Right forelimb (tissue), 1 donor: ENCODE measurements around the gene WWOX.

Experiments used
- DNase-seq: peaks from one replicate; pipeline ENCODE4 v3.0.0-alpha.2; 2018

WWOX gene

GRCh38 chr16:78552106-78552675 lies 452.7 kb downstream of the WWOX start:
- no peak for DNase-seq

- no peak for DNase-seq
These were observed 453.3 kb downstream of the WWOX start for GRCh38 chr16:78552716-78553115.

- DNase-seq, result no peak
These were observed 454.0 kb downstream of the WWOX start for GRCh38 chr16:78553268-78554039.

DNA sequence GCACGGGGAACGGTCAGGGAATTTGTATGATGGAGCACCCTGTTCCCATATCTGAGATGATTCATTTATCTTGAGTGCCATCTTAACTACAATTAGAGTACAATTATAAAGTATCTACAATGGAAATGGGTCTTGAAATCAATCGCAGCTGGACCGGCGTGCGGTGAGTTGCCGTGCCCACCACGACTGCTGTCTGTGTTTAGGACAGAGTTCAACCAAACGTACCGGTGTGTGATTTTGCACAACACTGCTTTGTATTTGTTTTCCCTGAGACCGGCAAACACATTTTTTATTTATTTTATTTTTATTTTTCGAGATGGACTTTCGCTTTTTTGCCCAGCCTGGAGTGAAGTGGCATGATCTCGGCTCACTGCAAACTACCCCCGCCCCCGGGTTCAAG lies 457.0 kb downstream of the WWOX start:
- no peak for DNase-seq

DNA sequence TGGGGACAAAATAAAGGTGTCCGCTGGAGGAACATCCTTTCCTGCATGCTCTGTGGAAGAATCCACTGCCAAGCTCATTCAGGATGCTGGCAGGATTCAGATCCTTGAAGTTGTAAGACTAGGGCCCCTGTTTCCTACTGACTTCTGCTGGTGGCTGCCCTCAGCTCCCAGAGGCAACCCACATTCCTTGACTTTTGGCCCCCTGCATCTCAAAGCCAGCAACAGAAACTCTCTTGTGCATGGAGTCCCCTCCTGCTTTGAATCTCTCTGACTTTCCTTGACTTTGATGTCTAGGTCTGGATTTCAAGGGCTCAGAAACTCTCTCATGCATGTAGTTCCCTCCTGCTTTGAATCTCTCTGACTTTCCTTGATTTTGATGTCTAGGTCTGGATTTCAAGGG lies 461.5 kb downstream of the WWOX start:
- DNase-seq, result no peak

DNA sequence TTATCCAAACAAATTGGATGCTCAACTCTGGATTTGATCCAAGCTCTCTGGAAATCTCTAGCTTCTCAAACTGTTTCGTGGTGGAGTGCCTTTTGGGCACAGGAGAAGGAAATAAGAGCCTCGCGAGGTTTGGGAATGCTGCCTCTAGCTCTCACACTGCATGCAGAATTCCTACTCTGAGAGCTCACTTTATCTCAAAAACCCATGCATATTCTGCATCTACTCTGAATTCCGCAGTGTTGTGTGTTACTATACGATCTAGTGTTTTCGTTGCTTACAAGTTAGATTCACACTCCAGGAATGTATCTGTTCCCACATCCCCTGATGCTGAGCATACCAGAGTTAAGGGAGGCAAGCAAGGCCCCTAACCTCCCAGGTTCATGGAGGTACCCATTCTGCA lies 462.7 kb downstream of the WWOX start:
- DNase-seq, result no peak

DNA sequence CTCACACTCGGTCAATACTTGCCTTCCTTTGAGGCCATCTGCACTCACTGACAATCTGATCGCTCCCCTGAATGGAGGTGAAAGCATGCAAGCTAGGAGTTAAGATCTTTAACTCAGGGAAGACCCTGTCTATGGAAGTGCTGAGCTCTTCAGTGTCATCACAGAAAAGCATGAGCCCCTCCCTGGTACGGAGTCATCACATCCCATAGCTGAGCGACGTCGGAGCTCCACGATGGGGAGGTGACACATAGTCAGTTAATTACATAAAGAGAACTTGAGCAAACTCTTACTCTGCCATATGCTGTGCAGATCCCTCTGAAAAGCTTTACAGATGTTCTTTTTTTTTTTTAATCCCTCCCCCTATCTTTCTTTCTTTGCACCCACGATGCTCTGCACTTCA lies 463.2 kb downstream of the WWOX start:
- DNase-seq, result no peak

GRCh38 chr16:78563905-78564304 lies 464.5 kb downstream of the WWOX start:
- DNase-seq, result no peak

- no peak for DNase-seq
These were observed 467.1 kb downstream of the WWOX start for GRCh38 chr16:78566397-78567073.

- DNase-seq, result no peak
These were observed 471.1 kb downstream of the WWOX start for GRCh38 chr16:78570399-78571141.

DNA sequence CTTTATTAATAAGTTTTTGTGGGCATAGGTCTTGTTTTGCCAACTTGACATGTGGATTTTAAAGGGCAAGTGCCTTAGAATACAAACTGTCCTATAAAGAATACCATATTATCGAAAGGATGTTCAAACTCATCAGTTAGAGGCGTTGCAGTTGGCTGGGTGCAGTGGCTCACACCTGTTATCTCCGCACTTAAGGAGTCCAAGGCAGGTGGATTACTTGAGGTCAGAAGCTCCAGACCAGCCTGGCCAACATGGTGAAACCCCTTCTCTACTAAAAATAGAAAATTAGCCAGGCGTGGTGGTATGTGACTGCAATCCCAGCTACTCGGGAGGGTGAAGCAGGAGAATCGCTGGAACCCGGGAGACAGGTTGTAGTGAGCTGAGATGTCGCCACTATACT lies 472.0 kb downstream of the WWOX start:
- no peak for DNase-seq

- no peak for DNase-seq
These were observed 472.5 kb downstream of the WWOX start for GRCh38 chr16:78571898-78572358.

DNA sequence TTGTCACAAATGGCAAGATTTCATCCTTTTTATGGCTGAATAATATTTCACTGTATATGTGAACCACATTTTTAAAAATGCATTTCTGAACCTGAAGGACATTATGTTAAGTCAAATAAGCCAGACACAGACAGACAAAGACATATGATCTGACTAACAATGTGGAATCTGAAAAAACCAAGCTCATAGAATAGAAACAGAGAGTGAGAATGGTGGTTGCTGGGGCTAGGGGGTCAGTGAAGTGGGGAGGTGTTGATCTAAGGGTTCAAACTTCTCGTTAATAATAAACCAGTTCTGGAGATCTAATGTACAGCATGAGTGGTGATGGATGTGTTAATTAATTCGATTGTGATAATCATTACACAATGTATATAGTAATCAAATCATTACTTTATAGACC lies 475.1 kb downstream of the WWOX start:
- DNase-seq, result no peak

DNA sequence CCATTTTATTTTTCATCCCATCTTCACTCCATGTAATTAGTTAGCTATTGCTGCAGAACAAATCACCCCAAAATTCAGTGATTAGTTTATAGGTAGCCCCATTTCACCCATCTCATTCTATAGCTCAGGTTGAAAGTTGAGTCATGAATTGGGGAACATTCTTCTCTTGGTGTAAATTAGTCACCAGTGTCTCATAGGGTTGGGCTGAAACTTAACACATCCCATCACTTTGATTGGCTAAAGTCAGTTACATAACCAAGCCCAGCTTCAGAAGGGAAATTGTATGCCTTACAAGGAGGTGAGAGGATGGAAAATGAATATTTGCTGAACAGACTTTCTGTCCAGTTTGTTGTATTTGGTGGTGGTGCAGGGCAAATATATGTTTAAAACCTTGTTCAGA lies 477.5 kb downstream of the WWOX start:
- DNase-seq, result no peak

- DNase-seq, result no peak
These were observed 478.2 kb downstream of the WWOX start for GRCh38 chr16:78577630-78578029.

DNA sequence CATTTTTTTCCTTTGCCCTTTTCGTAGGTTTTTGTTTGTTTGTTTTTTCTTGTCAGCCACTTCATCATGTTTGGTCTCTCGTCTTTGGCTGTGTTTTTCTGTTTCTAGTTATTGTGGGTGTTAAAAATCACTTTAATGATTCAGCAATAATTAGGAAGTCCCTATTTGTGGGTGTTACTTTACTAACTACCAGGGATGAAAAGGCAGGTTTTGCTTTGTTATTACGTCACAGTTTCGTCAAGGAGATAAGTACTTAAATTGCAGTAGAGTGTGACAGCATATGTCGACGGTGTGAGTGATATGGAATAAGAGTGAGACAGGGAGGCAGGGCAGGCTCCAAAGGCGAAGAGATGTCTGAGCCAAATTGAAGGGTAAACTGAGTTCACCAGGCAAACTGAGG lies 479.6 kb downstream of the WWOX start:
- DNase-seq, result no peak

- DNase-seq, result no peak
These were observed 484.0 kb downstream of the WWOX start for GRCh38 chr16:78583441-78583840.

DNA sequence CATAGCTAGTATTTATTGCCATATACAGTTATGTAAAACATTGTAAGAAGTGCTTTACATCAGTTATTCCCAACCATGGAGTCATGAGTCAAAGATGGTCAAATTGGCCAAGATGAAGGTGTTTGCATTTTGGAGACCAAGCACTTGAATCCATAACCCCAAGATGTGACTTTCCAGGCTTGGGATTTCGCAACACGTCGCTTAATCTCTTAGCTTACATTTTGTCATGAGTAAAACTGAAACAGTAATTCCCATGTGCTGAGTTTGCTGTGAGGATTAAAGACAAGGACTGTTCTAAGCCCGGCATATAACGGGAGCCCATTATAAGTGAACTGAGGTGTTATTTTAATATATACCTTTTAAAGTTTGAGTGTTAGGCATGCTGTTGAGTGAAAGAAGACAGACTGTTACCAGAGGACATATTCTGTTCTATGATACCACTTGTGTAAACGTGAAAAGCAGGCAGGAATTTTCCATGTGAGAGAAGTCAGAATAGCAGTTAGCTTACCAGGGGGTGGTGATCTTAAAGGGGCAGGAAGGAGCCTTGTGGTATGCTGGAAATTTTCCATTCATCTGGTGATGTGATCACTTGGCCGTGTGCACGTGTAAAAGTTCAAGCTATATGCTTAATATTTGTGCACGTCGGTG lies 484.9 kb downstream of the WWOX start:
- no peak for DNase-seq

- no peak for DNase-seq
These were observed 485.5 kb downstream of the WWOX start for GRCh38 chr16:78584991-78585390.

- DNase-seq, result no peak
These were observed 489.9 kb downstream of the WWOX start for GRCh38 chr16:78589331-78589730.

DNA sequence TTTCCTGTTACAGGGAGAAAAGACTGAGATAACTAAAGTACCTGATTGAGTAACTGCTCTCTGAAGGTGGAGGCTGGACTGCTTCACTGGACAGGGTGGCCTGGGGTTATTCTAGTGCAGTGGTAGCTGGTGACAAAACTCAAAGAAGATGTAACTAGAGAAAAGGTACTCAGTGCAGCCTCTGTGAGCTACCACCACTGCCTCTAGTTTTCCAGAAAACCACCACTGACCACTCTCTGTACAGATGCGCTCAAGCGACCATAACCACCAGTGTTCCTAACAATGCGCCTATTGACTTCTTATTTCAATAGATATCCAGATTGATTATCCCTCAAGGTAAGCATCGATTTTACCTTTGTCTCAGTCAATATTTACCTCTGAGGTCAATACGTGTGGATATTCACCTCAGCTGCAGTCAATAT lies 492.2 kb downstream of the WWOX start:
- DNase-seq, result no peak

- no peak for DNase-seq
These were observed 492.7 kb downstream of the WWOX start for GRCh38 chr16:78592111-78592510.

DNA sequence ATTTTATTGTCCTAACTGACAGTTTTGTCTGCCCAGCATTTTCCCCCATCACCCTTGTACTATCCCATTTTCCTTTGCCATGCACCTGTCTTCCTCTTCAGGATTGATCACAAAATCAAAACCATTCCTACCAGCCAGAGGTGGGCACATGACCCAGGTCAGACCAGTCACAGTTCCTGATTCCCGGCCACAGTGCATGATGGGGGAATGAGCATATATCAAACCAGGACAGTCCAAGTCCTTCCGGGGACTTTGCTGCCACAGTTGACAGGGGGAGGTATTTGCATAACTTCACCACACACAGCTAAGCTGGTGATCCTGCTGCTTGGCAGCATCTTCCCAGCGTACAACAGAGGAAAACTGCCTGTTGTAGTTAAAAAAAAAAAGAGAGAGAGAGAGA lies 493.9 kb downstream of the WWOX start:
- no peak for DNase-seq
